Mesendoderm (in vitro differentiated cells): ENCODE results near the gene HMCN2.

Experiments used
- DNase-seq: peaks from one replicate; pipeline ENCODE4 v3.0.0; 2013
- H2AK5ac ChIP-seq: 2 replicates; pipeline ENCODE4 v1.6.1; 2013; ENCODE audit warnings: low read length, inconsistent platforms
- H2BK120ac ChIP-seq: 2 replicates; pipeline ENCODE4 v1.6.1; 2013; ENCODE audit warnings: low read depth, mild to moderate bottlenecking, low read length, moderate library complexity, mixed read lengths
- H2BK15ac ChIP-seq: replicated peaks from 2 replicates; pipeline ENCODE4 v1.6.1; 2013; ENCODE audit warnings: low read depth, mild to moderate bottlenecking, moderate library complexity
- H2BK5ac ChIP-seq: 2 replicates; pipeline ENCODE4 v1.6.1; 2013; ENCODE audit warnings: low read length, inconsistent platforms
- H3K18ac ChIP-seq: 2 replicates; pipeline ENCODE4 v1.6.1; 2013; ENCODE audit warnings: mild to moderate bottlenecking, low read length, mixed read lengths
- H3K23ac ChIP-seq: one replicate; pipeline ENCODE4 v1.6.1; 2013; ENCODE audit warnings: low read length
- H3K27ac ChIP-seq: 2 replicates; pipeline ENCODE4 v1.5.1; 2013; ENCODE audit warnings: low read depth, mild to moderate bottlenecking, inconsistent platforms, low read length, moderate library complexity
- H3K27me3 ChIP-seq: 2 replicates; pipeline ENCODE4 v1.6.1; 2013; ENCODE audit warnings: low read length, control low read depth, mild to moderate bottlenecking, inconsistent platforms; ENCODE audit not compliant: insufficient read depth, poor library complexity
- H3K36me3 ChIP-seq: 2 replicates; pipeline ENCODE4 v1.6.1; 2013; ENCODE audit warnings: low read length, inconsistent platforms; ENCODE audit not compliant: control insufficient read depth, insufficient read depth
- H3K4ac ChIP-seq: one replicate; pipeline ENCODE4 v1.6.1; 2013; ENCODE audit warnings: low read depth, mild to moderate bottlenecking, low read length, moderate library complexity
- H3K4me1 ChIP-seq: 2 replicates; pipeline ENCODE4 v1.6.1; 2013; ENCODE audit warnings: low read depth, low read length, inconsistent platforms; ENCODE audit not compliant: control insufficient read depth
- H3K4me2 ChIP-seq: 2 replicates; pipeline ENCODE4 v1.6.1; 2013; ENCODE audit warnings: low read length
- H3K4me3 ChIP-seq: 2 replicates; pipeline ENCODE4 v1.5.1; 2013; ENCODE audit warnings: mild to moderate bottlenecking, low read length
- H3K56ac ChIP-seq: one replicate; pipeline ENCODE4 v1.6.1; 2013; ENCODE audit warnings: low read length
- H3K79me1 ChIP-seq: 2 replicates; pipeline ENCODE4 v1.6.1; 2013; ENCODE audit warnings: low read length, inconsistent platforms
- H3K79me2 ChIP-seq: 2 replicates; pipeline ENCODE4 v1.6.1; 2013; ENCODE audit warnings: mild to moderate bottlenecking, low read length; ENCODE audit not compliant: control insufficient read depth, insufficient read depth
- H3K9ac ChIP-seq: 2 replicates; pipeline ENCODE4 v1.6.1; 2013; ENCODE audit warnings: low read length, inconsistent platforms
- H4K5ac ChIP-seq: one replicate; pipeline ENCODE4 v1.6.1; 2013; ENCODE audit warnings: low read length
- H4K8ac ChIP-seq: one replicate; pipeline ENCODE4 v1.6.1; 2013; ENCODE audit warnings: low read depth, mild to moderate bottlenecking, control low read depth, low read length, moderate library complexity
- WGBS: extraction: QIAGEN DNeasy Blood & Tissue Kit; methylation state at CpG from one replicate; pipeline ENCODE4 v1.1.7; 2013; ENCODE audit warnings: low lambda C conversion rate, missing lambda C conversion rate; ENCODE audit not compliant: insufficient coverage; ENCODE audit errors: extremely low coverage; 5-methylcytosine and 5-hydroxymethylcytosine counted together

Gene HMCN2

GRCh38 chr9:130284249-130284625 lies 18.7 kb downstream of the HMCN2 start:
- no peaks in the 10 kb centered on the region for H3K4me1 ChIP-seq
- no peak overlapping the region for H2BK15ac ChIP-seq
- DNase-seq: no peak
- H3K4ac ChIP-seq: no peak overlapping the region
- no peak overlapping the region for H3K23ac ChIP-seq
- no peak overlapping the region for H3K9ac ChIP-seq
- H2BK5ac ChIP-seq: no peak overlapping the region
- no peak overlapping the region for H3K27ac ChIP-seq
- no peak overlapping the region for H3K4me3 ChIP-seq
- H3K27me3 ChIP-seq: no peaks in the 10 kb centered on the region
- H2BK120ac ChIP-seq: no peak overlapping the region
- H2AK5ac ChIP-seq: no peak overlapping the region
- no peaks in the 10 kb centered on the region for H3K79me2 ChIP-seq
- H3K36me3 ChIP-seq: no peaks in the 10 kb centered on the region
- no peak overlapping the region for H4K5ac ChIP-seq
- H3K56ac ChIP-seq: no peak overlapping the region
- no CpG with 5 or more reads among the region's 10 CpGs for WGBS
- no peaks in the 10 kb centered on the region for H3K79me1 ChIP-seq
- no peak overlapping the region for H3K4me2 ChIP-seq
- no peak overlapping the region for H4K8ac ChIP-seq
- no peak overlapping the region for H3K18ac ChIP-seq

GRCh38 chr9:130284690-130285089 lies 19.1 kb downstream of the HMCN2 start:
- Histone ChIP-seq H3K36me3 (no peaks in the 10 kb centered on the region), H4K8ac (no peak overlapping the region), H3K4ac (no peak overlapping the region), H2BK15ac (no peak overlapping the region), H2AK5ac (no peak overlapping the region), H3K79me1 (no peaks in the 10 kb centered on the region), H3K9ac (no peak overlapping the region), H2BK5ac (no peak overlapping the region), H3K4me1 (no peaks in the 10 kb centered on the region), H3K4me3 (no peak overlapping the region), H3K79me2 (no peaks in the 10 kb centered on the region), H3K4me2 (no peak overlapping the region), H4K5ac (no peak overlapping the region), H3K56ac (no peak overlapping the region), H3K18ac (no peak overlapping the region), H2BK120ac (no peak overlapping the region), H3K23ac (no peak overlapping the region), H3K27ac (no peak overlapping the region), H3K27me3 (no peaks in the 10 kb centered on the region)
- no peak for DNase-seq
- no CpG with 5 or more reads among the region's 7 CpGs for WGBS

GRCh38 chr9:130285271-130285670 lies 19.7 kb downstream of the HMCN2 start:
- H3K79me1 ChIP-seq: no peaks in the 10 kb centered on the region
- H3K27ac ChIP-seq: no peak overlapping the region
- no peak overlapping the region for H4K8ac ChIP-seq
- H3K9ac ChIP-seq: no peak overlapping the region
- no peak overlapping the region for H3K4me2 ChIP-seq
- no peak for DNase-seq
- no peak overlapping the region for H3K4ac ChIP-seq
- H3K18ac ChIP-seq: no peak overlapping the region
- no peaks in the 10 kb centered on the region for H3K36me3 ChIP-seq
- H2AK5ac ChIP-seq: no peak overlapping the region
- H2BK120ac ChIP-seq: no peak overlapping the region
- no peak overlapping the region for H2BK15ac ChIP-seq
- no peak overlapping the region for H3K23ac ChIP-seq
- no peaks in the 10 kb centered on the region for H3K79me2 ChIP-seq
- H3K27me3 ChIP-seq: no peaks in the 10 kb centered on the region
- H3K4me3 ChIP-seq: no peak overlapping the region
- no peak overlapping the region for H3K56ac ChIP-seq
- WGBS: no CpG with 5 or more reads among the region's 9 CpGs
- H4K5ac ChIP-seq: no peak overlapping the region
- H3K4me1 ChIP-seq: no peaks in the 10 kb centered on the region
- H2BK5ac ChIP-seq: no peak overlapping the region

GRCh38 chr9:130286072-130286770 lies 20.7 kb downstream of the HMCN2 start:
- H3K27me3 ChIP-seq: no peaks in the 10 kb centered on the region

GRCh38 chr9:130286781-130287428 lies 21.3 kb downstream of the HMCN2 start:
- H3K27me3 ChIP-seq: no peaks in the 10 kb centered on the region
- no peak for DNase-seq
- H2BK15ac ChIP-seq: no peak overlapping the region
- H3K23ac ChIP-seq: no peak overlapping the region
- H3K56ac ChIP-seq: no peak overlapping the region
- H3K4me3 ChIP-seq: no peak overlapping the region
- H3K36me3 ChIP-seq: no peaks in the 10 kb centered on the region
- no peaks in the 10 kb centered on the region for H3K79me1 ChIP-seq
- H3K4ac ChIP-seq: no peak overlapping the region
- H2BK120ac ChIP-seq: no peak overlapping the region
- no peaks in the 10 kb centered on the region for H3K4me1 ChIP-seq
- no peak overlapping the region for H3K18ac ChIP-seq
- H3K9ac ChIP-seq: no peak overlapping the region
- no peak overlapping the region for H2BK5ac ChIP-seq
- no peak overlapping the region for H3K27ac ChIP-seq
- no peaks in the 10 kb centered on the region for H3K79me2 ChIP-seq
- H2AK5ac ChIP-seq: no peak overlapping the region
- H4K5ac ChIP-seq: no peak overlapping the region
- no peak overlapping the region for H4K8ac ChIP-seq
- no CpG with 5 or more reads among the region's 20 CpGs for WGBS
- H3K4me2 ChIP-seq: no peak overlapping the region

More at GRCh38 chr9:130286072-130286770, 20.7 kb downstream of the HMCN2 start:
- Histone ChIP-seq H3K56ac (no peak overlapping the region), H2AK5ac (no peak overlapping the region), H3K4me2 (no peak overlapping the region), H3K79me2 (no peaks in the 10 kb centered on the region), H2BK15ac (no peak overlapping the region), H4K5ac (no peak overlapping the region), H3K4me3 (no peak overlapping the region), H3K79me1 (no peaks in the 10 kb centered on the region), H3K36me3 (no peaks in the 10 kb centered on the region), H3K4me1 (no peaks in the 10 kb centered on the region), H2BK120ac (no peak overlapping the region), H2BK5ac (no peak overlapping the region), H3K9ac (no peak overlapping the region), H4K8ac (no peak overlapping the region), H3K18ac (no peak overlapping the region), H3K23ac (no peak overlapping the region), H3K4ac (no peak overlapping the region), H3K27ac (no peak overlapping the region)
- WGBS: no CpG with 5 or more reads among the region's 17 CpGs
- no peak for DNase-seq
